HepG2 (cell line): ENCODE results near the gene DCLRE1C. TPM values are rescaled to one million over a fixed set of nuclear protein-coding genes. Genes with fewer than 3 reads are reported as not detected.

Source experiments
- ATF7-NPFF ChIP-seq: sonication (generic); formaldehyde crosslinking; IDR thresholded peaks from 2 replicates; pipeline ENCODE4 v1.8.1; 2023; ENCODE audit warnings: mild to moderate bottlenecking, low read depth, missing genetic modification reagents, moderate library complexity
- CBX5 ChIP-seq: sonication (generic); formaldehyde crosslinking; IDR thresholded peaks from 2 replicates; pipeline ENCODE4 v1.4.0; 2020; ENCODE audit warnings: missing genetic modification reagents, borderline replicate concordance
- DZIP1 ChIP-seq: sonication (generic); formaldehyde crosslinking; IDR thresholded peaks from 2 replicates; pipeline ENCODE4 v1.5.0; 2020; ENCODE audit warnings: mild to moderate bottlenecking, missing genetic modification reagents
- GATA4 ChIP-seq: sonication (generic); IDR thresholded peaks from 2 replicates; pipeline ENCODE4 v1.6.1; 2016; ENCODE audit warnings: antibody characterized with exemption, low read depth, borderline replicate concordance
- GMEB2 ChIP-seq: IDR thresholded peaks from 2 replicates; pipeline ENCODE4 v1.6.1; 2016; ENCODE audit warnings: missing biosample characterization, missing genetic modification reagents, low read depth
- KMT2B ChIP-seq: IDR thresholded peaks from 2 replicates; pipeline ENCODE4 v1.6.1; 2016; ENCODE audit warnings: missing genetic modification reagents, missing compliant biosample characterization
- MAF1 ChIP-seq: sonication (generic); formaldehyde crosslinking; IDR thresholded peaks from 2 replicates; pipeline ENCODE4 v1.5.0; 2020; ENCODE audit warnings: missing genetic modification reagents, borderline replicate concordance
- NR0B2 ChIP-seq: sonication (generic); formaldehyde crosslinking; IDR thresholded peaks from 2 replicates; pipeline ENCODE4 v1.4.0; 2020; ENCODE audit warnings: mild to moderate bottlenecking, missing genetic modification reagents
- PAWR ChIP-seq: sonication (generic); formaldehyde crosslinking; IDR thresholded peaks from 2 replicates; pipeline ENCODE4 v1.4.0; 2020; ENCODE audit warnings: missing genetic modification reagents, mild to moderate bottlenecking, borderline replicate concordance
- PRDM10 ChIP-seq: sonication (generic); formaldehyde crosslinking; IDR thresholded peaks from 2 replicates; pipeline ENCODE4 v1.4.0; 2020; ENCODE audit warnings: low read depth, missing genetic modification reagents
- RORA ChIP-seq: sonication (generic); formaldehyde crosslinking; IDR thresholded peaks from 2 replicates; pipeline ENCODE4 v1.5.0; 2020; ENCODE audit warnings: mild to moderate bottlenecking, missing genetic modification reagents, moderate library complexity
- SRF ChIP-seq: IDR thresholded peaks from 2 replicates; pipeline ENCODE4 v1.6.1; 2011; ENCODE audit warnings: mild to moderate bottlenecking, low read depth, low read length, moderate library complexity
- TAF1 ChIP-seq: sonication (generic); formaldehyde crosslinking; IDR thresholded peaks from 2 replicates; pipeline ENCODE4 v1.4.0; 2020; ENCODE audit warnings: missing genetic modification reagents
- ZNF235 ChIP-seq: sonication (generic); formaldehyde crosslinking; IDR thresholded peaks from 2 replicates; pipeline ENCODE4 v1.8.1; 2023; ENCODE audit warnings: mild to moderate bottlenecking, missing genetic modification reagents, borderline replicate concordance
- ZNF501 ChIP-seq: sonication (generic); formaldehyde crosslinking; IDR thresholded peaks from 2 replicates; pipeline ENCODE4 v1.5.1; 2020; ENCODE audit warnings: mild to moderate bottlenecking, moderate library complexity, missing genetic modification reagents
- ZNF564 ChIP-seq: sonication (generic); formaldehyde crosslinking; IDR thresholded peaks from 2 replicates; pipeline ENCODE4 v1.8.1; 2023; ENCODE audit warnings: mild to moderate bottlenecking, missing genetic modification reagents
- ZNF576 ChIP-seq: sonication (generic); formaldehyde crosslinking; IDR thresholded peaks from 2 replicates; pipeline ENCODE4 v1.4.0; 2020; ENCODE audit warnings: mild to moderate bottlenecking, missing genetic modification reagents
- ZNF678 ChIP-seq: sonication (generic); formaldehyde crosslinking; IDR thresholded peaks from 2 replicates; pipeline ENCODE4 v1.4.0; 2020; ENCODE audit warnings: mild to moderate bottlenecking, missing genetic modification reagents
- ZNF879 ChIP-seq: sonication (generic); formaldehyde crosslinking; IDR thresholded peaks from 2 replicates; pipeline ENCODE4 v1.8.1; 2023; ENCODE audit warnings: missing genetic modification reagents
- ZZZ3 ChIP-seq: sonication (generic); formaldehyde crosslinking; IDR thresholded peaks from 2 replicates; pipeline ENCODE4 v1.4.0; 2020; ENCODE audit warnings: missing genetic modification reagents, mild to moderate bottlenecking, borderline replicate concordance
- polyA plus RNA-seq, 8 experiments: library from polyadenylated mRNA; depleted of rRNA in 3 of 8; stranded (reverse) in 7 of 8; unstranded in 1 of 8; fragments of >200 nt; fragmentation: Illumina TruSeq in 4 of 8; extraction: Trizol in 4 of 8; gene quantifications; 2 replicates each; pipeline versions ENCODE4 v1.2.1 to v1.2.3, GENCODE V29; 2011 to 2016; ENCODE audit warnings: low read depth in 4 of 8, missing spikeins in 1 of 8, mixed read lengths in 1 of 8; ENCODE audit not compliant: insufficient read depth in 1 of 8
- total RNA-seq, 5 experiments: library from RNA; depleted of rRNA; stranded (reverse); fragments of >200 nt; fragmentation: Illumina TruSeq; extraction: Trizol; gene quantifications; 2 replicates each; pipeline ENCODE4 v1.2.3, GENCODE V29; 2016; ENCODE audit warnings: low read depth in 1 of 5

Gene DCLRE1C
- total and polyA plus RNA-seq, 2 of the 13 experiments (the other 11 are each of a cell fraction or from before 2014, with no cell fraction given) = 3.0 to 10.3 TPM

- TF ChIP-seq ZNF576 (CRISPR knock-in tag) (0 out of 2 replicates have a peak, but pooled peaks have one; percentile 30), DZIP1 (CRISPR knock-in tag) (no peak), ZZZ3 (CRISPR knock-in tag) (no peak), SRF (no peak), ZNF501 (CRISPR knock-in tag) (peak; percentile 68; the same call in 1 of the 2 replicates), ATF7-NPFF (CRISPR knock-in tag) (peak; percentile 88), ZNF235 (CRISPR knock-in tag) (peak; percentile 90; the same call in 1 of the 2 replicates), PRDM10 (no peak), MAF1 (CRISPR knock-in tag) (peak; percentile 53; the same call in 1 of the 2 replicates), PAWR (CRISPR knock-in tag) (peak; percentile 44; the same call in 1 of the 2 replicates), TAF1 (CRISPR knock-in tag) (peak; percentile 84), CBX5 (CRISPR knock-in tag) (no peak; the same call in 1 of the 2 replicates), ZNF879 (no peak), KMT2B (CRISPR knock-in tag) (peak; percentile 75; the same call in 1 of the 2 replicates), GATA4 (no peak), ZNF564 (peak; percentile 59), NR0B2 (CRISPR knock-in tag) (peak; percentile 40; the same call in 1 of the 2 replicates), RORA (CRISPR knock-in tag) (no peak), GMEB2 (CRISPR knock-in tag) (peak; percentile 56), ZNF678 (CRISPR knock-in tag) (peak; percentile 62; the same call in 1 of the 2 replicates)
These were observed 75.4 kb downstream of the DCLRE1C start, which contains the start of gene SUV39H2 (continued) for GRCh38 chr10:14878266-14879123.
